Right ventricle myocardium superior (tissue), 1 donor: ENCODE data around the gene ERCC2. TPM values are rescaled to one million over a fixed set of nuclear protein-coding genes. Genes with fewer than 3 reads are reported as not detected.
"Not testable (repeated sequence)": the region's sequence is repeated elsewhere in the genome, so short reads cannot be mapped to it uniquely, and the experiment has no call there.

Experiments
- ATAC-seq: fragments of 200-7000 bp; cut with Tn5 transposase; one replicate; pipeline ENCODE4 v1.9.1; 2020; ENCODE audit warnings: mild to moderate bottlenecking; ENCODE audit not compliant: poor library complexity
- DNase-seq: peaks from one replicate; pipeline ENCODE4 v3.0.0-alpha.2; 2020
- intact Hi-C: fragments of 100-400 bp; cut with DNase I; formaldehyde crosslinking; loops from one replicate; pipeline ENCODE4 v1.11.2; 2022
- total RNA-seq: library from RNA; stranded (reverse); fragmentation: NEBNext Ultra II Directional; extraction: Animal tissue kit (Norgen Biotek cat#: 25700); gene quantifications from one replicate; pipeline ENCODE4 v1.2.1, GENCODE V29; 2021
- donor health status: DM: no; HTN: yes; CAD: no; lungs with severe emphysema.

The ERCC2 gene
- total RNA-seq, 1 donor from 2014 or later, result 11.2 TPM

DNA sequence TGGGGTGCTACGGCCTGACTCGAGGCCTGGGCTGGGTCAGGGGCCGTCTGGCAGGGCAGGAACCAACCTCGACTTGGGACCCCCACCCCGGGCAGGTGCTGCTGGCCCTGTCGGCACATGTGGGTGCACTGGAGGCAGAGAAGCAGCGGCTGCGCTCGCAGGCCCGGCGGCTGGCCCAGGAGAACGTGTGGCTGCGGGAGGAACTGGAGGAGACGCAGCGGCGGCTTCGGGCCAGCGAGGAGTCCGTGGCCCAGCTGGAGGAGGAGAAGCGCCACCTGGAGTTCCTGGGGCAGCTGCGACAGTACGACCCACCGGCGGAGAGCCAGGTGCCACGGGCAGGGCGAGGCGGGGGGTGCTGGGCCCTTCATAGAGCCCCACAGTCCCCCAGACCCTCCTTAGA, 23.9 kb downstream of the ERCC2 start:
- DNase-seq (no peak), ATAC-seq (no peak)
- intact Hi-C loops, result loop anchor here (10.0 kb wide), 1 partner anchor 442 kb away; the partner anchor contains the start of gene APOE

DNA sequence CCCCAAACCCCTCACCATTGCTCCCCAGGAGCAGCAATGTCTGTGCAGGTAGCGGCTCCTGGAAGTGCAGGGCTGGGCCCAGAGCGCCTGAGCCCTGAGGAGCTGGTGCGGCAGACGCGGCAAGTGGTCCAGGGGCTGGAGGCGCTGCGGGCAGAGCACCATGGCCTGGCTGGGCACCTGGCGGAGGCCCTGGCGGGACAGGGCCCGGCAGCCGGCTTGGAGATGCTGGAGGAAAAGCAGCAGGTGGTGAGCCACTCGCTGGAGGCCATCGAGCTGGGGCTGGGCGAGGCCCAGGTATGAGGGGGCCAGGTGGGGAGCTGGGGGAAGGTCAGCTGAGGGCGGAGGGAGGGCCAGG, 24.9 kb downstream of the ERCC2 start:
- DNase-seq (no peak), ATAC-seq (no peak)
- intact Hi-C loops, result loop anchor here (10.0 kb wide), 1 partner anchor 441 kb away; the partner anchor contains the start of gene APOE

- intact Hi-C loops, result loop anchor here (10.0 kb wide), 1 partner anchor 440 kb away; the partner anchor contains the start of gene APOE
- DNase-seq (no peak), ATAC-seq (no peak)
These were observed 25.5 kb downstream of the ERCC2 start for GRCh38 chr19:45344621-45345505.

DNA sequence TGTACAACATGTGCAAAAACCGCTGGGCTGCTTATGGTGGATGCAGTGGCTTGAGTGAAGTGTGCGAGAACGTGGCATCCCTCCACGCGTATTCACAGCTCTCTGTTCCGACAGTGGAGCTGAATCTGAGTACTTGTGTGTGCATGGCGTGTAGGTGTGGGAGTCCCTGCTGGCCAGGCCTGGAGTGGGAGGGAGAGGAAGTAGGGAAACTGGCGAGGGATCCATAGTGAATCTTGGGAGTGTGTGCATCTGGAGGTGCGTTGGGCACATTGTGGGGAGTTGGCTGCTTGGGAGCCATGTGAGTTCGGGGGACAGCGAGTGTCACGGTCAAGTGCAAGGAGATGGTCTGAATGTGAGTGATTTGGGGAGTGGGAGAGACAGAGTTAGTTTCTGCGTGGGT, 27.5 kb downstream of the ERCC2 start:
- DNase-seq (no peak), ATAC-seq (no peak)
- intact Hi-C loops, result loop anchor here (10.0 kb wide), 1 partner anchor 438 kb away; the partner anchor contains the start of gene APOE

GRCh38 chr19:45340899-45341453, 29.4 kb downstream of the ERCC2 start:
- DNase-seq (no peak), ATAC-seq (peak; percentile 10)
- intact Hi-C loops, result loop anchor here (10.0 kb wide), 1 partner anchor 436 kb away; the partner anchor contains the start of gene APOE

DNA sequence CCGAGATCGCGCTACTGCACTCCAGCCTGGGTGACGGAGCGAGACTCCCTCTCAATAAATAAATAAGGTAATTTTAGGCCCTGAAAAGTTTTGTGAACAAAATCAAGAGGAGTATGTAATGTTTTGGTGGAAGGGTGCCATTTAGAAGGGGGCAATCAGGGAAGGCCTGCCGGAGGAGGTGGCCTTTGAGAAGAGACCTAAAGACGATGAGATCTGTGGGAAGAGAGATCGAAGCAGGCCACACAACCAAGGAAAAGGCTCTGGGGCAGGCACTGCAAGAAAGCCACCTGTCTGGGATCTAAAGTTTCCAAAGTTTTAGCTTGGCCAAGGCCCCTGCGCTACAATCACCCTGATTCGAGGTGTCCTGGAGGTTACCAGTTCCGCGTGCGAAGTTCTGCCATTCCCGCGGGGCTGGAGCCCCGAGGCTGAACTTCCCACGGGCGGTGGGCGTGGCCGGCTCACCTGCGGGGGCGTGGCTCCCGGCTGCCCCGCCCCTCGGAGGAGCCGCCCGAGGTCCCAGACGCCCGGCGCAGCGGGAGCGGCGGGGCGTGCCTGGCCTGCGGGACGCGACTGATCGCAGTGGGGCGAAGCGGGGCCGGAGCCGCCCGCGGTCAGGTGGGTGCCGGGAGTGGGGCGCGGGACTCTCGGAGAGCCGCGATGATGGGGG, 30.0 kb downstream of the ERCC2 start, which contains the start of gene KLC3:
KLC3 (plus strand) TSS at position 519 of the 667 bp plus-strand sequence. CDS start 4,792 bp downstream, outside the sequence.
- DNase-seq, result no peak
- intact Hi-C loops, result loop anchor here (10.0 kb wide), 1 partner anchor 436 kb away; the partner anchor contains the start of gene APOE
- ATAC-seq, result peak; percentile 29

- intact Hi-C loops, result loop anchor here (10.0 kb wide), 1 partner anchor 435 kb away; the partner anchor contains the start of gene APOE
- DNase-seq, result no peak
- no peak for ATAC-seq
These were observed 30.7 kb downstream of the ERCC2 start for GRCh38 chr19:45339629-45340028.

DNA sequence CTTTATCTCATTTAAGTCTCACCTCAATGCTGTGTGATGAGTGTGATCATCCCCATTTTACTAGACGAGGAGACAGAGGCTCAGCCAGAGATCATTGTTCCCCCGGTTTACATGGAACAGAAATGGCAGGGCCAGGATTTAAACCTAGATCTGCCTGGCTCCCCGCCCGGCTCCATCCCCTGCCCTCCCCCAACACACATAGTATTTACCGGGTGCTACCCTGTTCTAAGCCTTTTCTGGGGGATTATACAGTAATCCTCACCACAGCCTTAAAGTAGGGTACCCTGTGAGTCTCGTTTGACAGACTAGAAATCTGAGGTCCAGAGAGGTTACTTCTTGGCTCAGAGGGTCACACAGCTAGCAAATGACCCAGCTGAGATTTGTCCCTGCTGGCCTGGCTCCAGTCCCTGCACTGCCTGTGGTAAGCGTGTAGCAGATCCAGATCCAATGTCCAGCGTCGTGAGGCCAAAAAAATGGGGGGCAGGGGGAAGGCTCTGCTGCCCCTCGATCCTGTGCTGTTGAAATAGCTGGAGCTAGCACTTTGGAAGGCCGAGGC, 33.6 kb downstream of the ERCC2 start:
- intact Hi-C loops, result no loop called here
- no peak for DNase-seq
- no peak for ATAC-seq

GRCh38 chr19:45334881-45335280, 35.5 kb downstream of the ERCC2 start:
- intact Hi-C loops, DNase-seq, ATAC-seq: not testable (repeated sequence)

DNA sequence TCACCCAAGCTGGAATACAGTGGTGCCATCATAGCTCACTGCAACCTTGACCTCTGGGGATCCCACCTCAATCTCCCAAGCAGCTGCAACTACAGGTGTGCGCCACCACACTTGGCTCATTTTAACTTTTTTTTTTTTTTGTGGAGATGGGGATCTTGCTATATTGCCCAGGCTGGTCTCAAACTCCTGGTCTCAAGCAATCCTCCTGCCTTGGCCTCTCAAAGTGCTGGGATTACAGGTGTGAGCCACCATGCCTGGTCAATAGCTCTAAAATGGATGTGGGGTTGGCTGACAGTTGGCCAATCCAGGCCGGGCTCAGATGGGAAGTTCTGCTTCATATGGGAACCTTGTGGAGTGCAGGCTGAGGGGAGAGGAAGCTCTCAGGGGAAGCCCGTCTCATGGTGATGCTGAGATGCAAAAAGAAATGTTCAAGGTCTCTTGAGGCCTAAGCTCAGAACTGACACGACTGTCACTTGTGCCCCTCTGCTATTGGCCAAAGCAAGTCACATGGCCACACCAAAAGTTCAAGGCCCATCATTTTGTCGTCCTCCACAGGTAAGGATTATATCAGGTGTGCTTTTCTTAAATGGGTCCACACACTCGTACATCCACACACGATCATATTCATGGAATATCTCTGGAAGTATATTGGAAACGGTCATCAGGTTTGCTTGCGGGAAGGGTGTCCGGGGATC, 36.6 kb downstream of the ERCC2 start:
- DNase-seq, result no peak
- ATAC-seq, result no peak
- intact Hi-C loops, result no loop called here

GRCh38 chr19:45331411-45331810, 39.0 kb downstream of the ERCC2 start:
- ATAC-seq, result no peak
- DNase-seq, result no peak
- intact Hi-C loops, result no loop called here

- no peak for DNase-seq
- ATAC-seq, result no peak
- intact Hi-C loops, result no loop called here
These were observed 42.8 kb downstream of the ERCC2 start for GRCh38 chr19:45327404-45328143.

- no peak for ATAC-seq
- intact Hi-C loops, result no loop called here
- DNase-seq, result no peak
These were observed 45.9 kb downstream of the ERCC2 start for GRCh38 chr19:45324349-45324907.

GRCh38 chr19:45323671-45324081, 46.7 kb downstream of the ERCC2 start:
- intact Hi-C loops, result no loop called here
- ATAC-seq (peak; percentile 73), DNase-seq (peak; percentile 83)

DNA sequence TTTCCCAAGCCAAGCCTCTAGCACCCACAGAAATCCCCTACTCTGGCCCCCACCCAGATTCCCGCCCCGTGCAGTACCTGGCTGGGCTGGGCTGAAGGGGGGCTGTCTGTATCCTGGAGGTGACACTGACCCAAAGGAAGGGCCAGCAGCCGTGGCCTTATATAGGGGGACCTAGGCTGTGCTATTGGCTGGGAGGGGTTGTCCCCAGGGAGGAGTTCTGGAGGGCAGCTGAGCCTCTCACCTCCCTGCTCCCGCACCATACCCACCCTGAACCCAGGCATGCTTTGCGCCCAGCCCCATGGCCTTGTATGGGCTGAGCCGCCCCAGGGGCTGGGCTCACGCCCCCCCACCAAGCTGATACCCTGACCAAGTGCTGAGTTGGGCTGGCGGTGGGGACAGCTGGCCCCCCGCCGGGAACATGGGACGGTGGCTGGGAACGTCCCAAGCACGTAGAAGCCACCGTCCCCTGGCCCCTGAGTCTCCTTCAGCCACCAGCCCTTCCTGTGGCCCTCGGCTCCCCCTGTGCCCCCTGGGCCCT, 47.6 kb downstream of the ERCC2 start, which contains the start of gene CKM:
CKM (minus strand) TSS at position 132 of the 538 bp plus-strand sequence. CDS start 3,162 bp downstream, outside the sequence.
- ATAC-seq (peak; percentile 80), DNase-seq (peak; percentile 87)
- intact Hi-C loops, result no loop called here

GRCh38 chr19:45322311-45322710, 48.1 kb downstream of the ERCC2 start:
- ATAC-seq (no peak), DNase-seq (no peak)
- intact Hi-C loops, result no loop called here

- ATAC-seq (peak; percentile 40), DNase-seq (peak; percentile 58)
- intact Hi-C loops, result no loop called here
These were observed 48.5 kb downstream of the ERCC2 start for GRCh38 chr19:45321848-45322247.
